Adrenal gland (tissue), 12 donors: ENCODE measurements around the gene THBD. TPM values are rescaled to one million over a fixed set of nuclear protein-coding genes. Genes with fewer than 3 reads are reported as not detected.

Experiments
- DNase-seq, 7 donors: peaks; one replicate each; pipeline ENCODE4 v3.0.0-alpha.2; 2019 to 2020
- H3K27ac ChIP-seq, 5 donors: fragments of 200-600 bp; sonication (generic) in 4 of 5; 1 replicate in 3 of 5; 2 replicates in 2 of 5; pipeline versions ENCODE4 v1.5.1 to v1.8.0; 2016 to 2020; ENCODE audit warnings: mild to moderate bottlenecking in 1 of 5
- H3K27me3 ChIP-seq: fragments of 200-600 bp; 2 replicates; pipeline ENCODE4 v1.8.0; 2021
- H3K36me3 ChIP-seq, 2 donors: fragments of 200-600 bp; replicated peaks in 1 of 2; 1 replicate in 1 of 2; 2 replicates in 1 of 2; pipeline versions ENCODE4 v1.5.1 to v1.8.0; 2018 to 2022
- H3K4me1 ChIP-seq, 2 donors: fragments of 200-600 bp; replicated peaks in 1 of 2; 1 replicate in 1 of 2; 2 replicates in 1 of 2; pipeline versions ENCODE4 v1.5.1 to v1.8.0; 2018 to 2021
- H3K4me3 ChIP-seq, 4 donors: fragments of 200-600 bp; sonication (generic) in 3 of 4; one replicate each; pipeline ENCODE4 v1.5.1; 2016 to 2018
- H3K9me3 ChIP-seq, 3 donors: fragments of 200-600 bp; sonication (generic) in 1 of 3; replicated peaks in 1 of 3; 1 replicate in 2 of 3; 2 replicates in 1 of 3; pipeline versions ENCODE4 v1.5.1 to v1.8.0; 2016 to 2021
- POLR2A ChIP-seq, 2 donors: fragments of 450-650 bp; IDR thresholded peaks; one replicate each; pipeline ENCODE4 v1.6.1; 2017; ENCODE audit warnings: antibody characterized with exemption in 2 of 2, mild to moderate bottlenecking in 2 of 2, moderate library complexity in 1 of 2
- WGBS, 4 donors: extraction: QIAGEN DNeasy Blood & Tissue Kit in 2 of 4; methylation state at CpG; one replicate each; pipeline versions ENCODE4 v1.1.5 to v1.1.7; 2013 to 2017; 5-methylcytosine and 5-hydroxymethylcytosine counted together
- intact Hi-C, 2 donors: fragments of 100-400 bp; cut with DNase I; formaldehyde crosslinking; loops; one replicate each; pipeline versions ENCODE4 v1.14.1 to v1.15.0; 2022 to 2023
- polyA plus RNA-seq, 3 donors: library from polyadenylated mRNA; stranded (reverse); fragments of 200-250 nt in 2 of 3; fragments of 350-450 nt in 1 of 3; fragmentation: Illumina TruSeq in 1 of 3; extraction: RNeasy Lipid Tissue Mini Kit (QIAGEN cat#74804) in 1 of 3; gene quantifications; one replicate each; pipeline ENCODE4 v1.2.3, GENCODE V29; 2013 to 2014
- total RNA-seq, 9 donors: library from RNA; depleted of rRNA in 4 of 9; stranded (reverse); fragments of >200 nt in 4 of 9; fragments of 120-200 nt in 1 of 9; fragmentation: NEBNext Ultra II Directional in 1 of 9; extraction: Animal tissue kit (Norgen Biotek cat#: 25700) in 1 of 9; gene quantifications; one replicate each; pipeline versions ENCODE4 v1.1.0 to v1.2.4, GENCODE V29; 2013 to 2023
- TF ChIP-seq, protein P1 (sequence below), 6 experiments: fragments of 450-650 bp in 4 of 6; fragments of 200-600 bp in 2 of 6; sonication (generic) in 1 of 6; IDR thresholded peaks; 1 replicate in 5 of 6; 2 replicates in 1 of 6; pipeline versions ENCODE4 v1.5.1 to v1.8.0; 2016 to 2021; ENCODE audit warnings: antibody characterized with exemption in 6 of 6, mild to moderate bottlenecking in 2 of 6, moderate library complexity in 1 of 6
- donor health status: healthy with polysubstance abuse.
- donor health status: Bipolar disorder and iron deficiency.
- donor health status: DM: yes; HTN: yes; CAD: no.
- donor health status: DM: no; HTN: no; CAD: no.
- donor health status: DM: no; HTN: no; CAD: no.
- donor health status: DM: yes; HTN: yes; CAD: no.

THBD gene
- total and polyA plus RNA-seq, 12 donors, result 1.2 to 58.0 (median 17.5) TPM

DNA sequence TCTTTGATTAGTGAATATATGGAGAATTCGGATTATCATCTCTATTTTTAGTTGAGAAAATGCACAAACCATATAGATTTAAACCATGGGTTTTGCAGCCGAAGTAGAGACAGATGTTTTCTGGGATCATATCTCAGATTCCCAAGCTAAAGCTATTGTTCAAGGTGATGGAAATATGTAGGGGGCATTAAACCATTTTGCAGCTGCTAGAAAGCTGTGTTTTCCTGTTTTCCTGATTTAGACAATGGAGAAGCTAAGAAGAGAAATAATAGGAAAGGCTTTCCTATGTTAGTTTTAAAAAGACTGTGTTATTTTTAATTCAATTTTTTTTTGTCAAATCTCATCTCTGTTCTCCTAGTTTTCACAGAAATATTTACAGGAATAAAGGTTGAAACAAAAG lies 30.5 kb upstream of the THBD start:
- H3K27me3 ChIP-seq, result no peaks in the 10 kb centered on the region
- H3K27ac ChIP-seq, result no peak overlapping the region
- H3K36me3 ChIP-seq, result no peaks in the 10 kb centered on the region
- no peak overlapping the region for H3K4me3 ChIP-seq
- TF ChIP-seq POLR2A (IDR thresholded peaks at IDR 0.05), result no peak
- TF ChIP-seq, protein P1, sequence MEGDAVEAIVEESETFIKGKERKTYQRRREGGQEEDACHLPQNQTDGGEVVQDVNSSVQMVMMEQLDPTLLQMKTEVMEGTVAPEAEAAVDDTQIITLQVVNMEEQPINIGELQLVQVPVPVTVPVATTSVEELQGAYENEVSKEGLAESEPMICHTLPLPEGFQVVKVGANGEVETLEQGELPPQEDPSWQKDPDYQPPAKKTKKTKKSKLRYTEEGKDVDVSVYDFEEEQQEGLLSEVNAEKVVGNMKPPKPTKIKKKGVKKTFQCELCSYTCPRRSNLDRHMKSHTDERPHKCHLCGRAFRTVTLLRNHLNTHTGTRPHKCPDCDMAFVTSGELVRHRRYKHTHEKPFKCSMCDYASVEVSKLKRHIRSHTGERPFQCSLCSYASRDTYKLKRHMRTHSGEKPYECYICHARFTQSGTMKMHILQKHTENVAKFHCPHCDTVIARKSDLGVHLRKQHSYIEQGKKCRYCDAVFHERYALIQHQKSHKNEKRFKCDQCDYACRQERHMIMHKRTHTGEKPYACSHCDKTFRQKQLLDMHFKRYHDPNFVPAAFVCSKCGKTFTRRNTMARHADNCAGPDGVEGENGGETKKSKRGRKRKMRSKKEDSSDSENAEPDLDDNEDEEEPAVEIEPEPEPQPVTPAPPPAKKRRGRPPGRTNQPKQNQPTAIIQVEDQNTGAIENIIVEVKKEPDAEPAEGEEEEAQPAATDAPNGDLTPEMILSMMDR (IDR thresholded peaks at IDR 0.05), result no peak
- H3K4me1 ChIP-seq, result peaks cover 0 to 4% of the 10 kb centered on the region in 2 donors
- no peaks in the 10 kb centered on the region for H3K9me3 ChIP-seq
- 75 to 79% (median 77%) methylated on average over 2 of the region's 2 CpGs for WGBS, 4 donors
- no peak for DNase-seq
- intact Hi-C loops, result no loop called here

DNA sequence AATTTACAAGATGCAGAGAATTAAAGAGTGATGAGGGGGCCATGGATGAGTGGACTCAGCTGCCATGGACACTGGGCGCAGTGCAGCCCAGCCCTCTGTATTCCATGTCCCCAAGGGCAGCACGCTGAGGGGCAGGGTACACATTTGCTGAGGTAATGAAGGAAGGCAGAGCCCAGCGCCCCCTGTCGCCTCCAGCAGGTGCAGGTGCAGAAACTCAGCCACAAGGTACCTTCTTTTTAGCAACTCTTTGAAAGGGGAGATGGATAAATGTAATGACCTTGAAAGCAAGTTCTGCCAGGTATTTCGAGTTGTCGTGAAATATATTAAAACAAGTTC lies 29.5 kb upstream of the THBD start:
- intact Hi-C loops, result no loop called here
- H3K27ac ChIP-seq, result no peak overlapping the region
- H3K4me1 ChIP-seq, result peaks cover 0 to 4% of the 10 kb centered on the region in 2 donors
- no peak for TF ChIP-seq POLR2A (IDR thresholded peaks at IDR 0.05)
- TF ChIP-seq, protein P1 (IDR thresholded peaks at IDR 0.05), result no peak
- no peaks in the 10 kb centered on the region for H3K36me3 ChIP-seq
- H3K27me3 ChIP-seq, result no peaks in the 10 kb centered on the region
- WGBS, 4 donors, result 66 to 80% (median 71%) methylated on average over 6 of the region's 6 CpGs
- no peak for DNase-seq
- H3K9me3 ChIP-seq, result no peaks in the 10 kb centered on the region
- H3K4me3 ChIP-seq, result no peak overlapping the region

DNA sequence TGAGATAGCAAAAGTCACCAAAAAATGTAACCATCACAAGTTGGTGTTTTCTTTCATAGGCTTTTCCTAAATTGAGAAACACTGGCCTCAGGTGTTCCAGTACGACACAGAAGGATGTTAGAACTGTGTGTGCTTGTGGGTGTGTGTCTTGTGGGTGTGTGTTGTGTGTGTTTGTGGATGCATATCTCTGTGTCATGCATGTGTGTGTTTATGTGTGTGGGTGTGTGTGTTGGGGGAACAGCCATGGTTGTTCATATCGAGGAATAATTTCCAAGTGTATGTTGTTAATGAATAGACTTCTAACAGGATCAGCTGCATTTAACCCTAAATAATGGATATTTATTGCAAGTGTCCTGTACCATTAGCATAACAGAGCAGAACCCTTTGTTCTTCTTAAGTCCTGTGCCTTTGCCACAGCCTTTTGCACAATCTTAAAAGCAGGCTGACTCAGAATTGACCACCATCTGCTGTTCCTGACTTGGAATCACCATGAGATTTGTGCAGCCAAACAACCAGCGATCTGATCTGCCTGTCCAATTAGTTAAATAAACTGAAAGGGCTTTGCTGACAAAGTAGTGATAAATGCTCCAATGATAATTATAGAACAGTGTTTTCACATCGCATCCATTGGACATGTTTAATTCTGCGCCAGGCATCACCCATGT lies 29.0 kb upstream of the THBD start:
- H3K4me3 ChIP-seq, result no peak overlapping the region
- no peaks in the 10 kb centered on the region for H3K36me3 ChIP-seq
- DNase-seq, result no peak
- H3K4me1 ChIP-seq, result peaks cover 0 to 4% of the 10 kb centered on the region in 2 donors
- intact Hi-C loops, result no loop called here
- no peaks in the 10 kb centered on the region for H3K27me3 ChIP-seq
- no peaks in the 10 kb centered on the region for H3K9me3 ChIP-seq
- no peak overlapping the region for H3K27ac ChIP-seq
- no peak for TF ChIP-seq POLR2A (IDR thresholded peaks at IDR 0.05)
- WGBS, 4 donors, result 73 to 79% (median 75%) methylated on average over 5 of the region's 5 CpGs

DNA sequence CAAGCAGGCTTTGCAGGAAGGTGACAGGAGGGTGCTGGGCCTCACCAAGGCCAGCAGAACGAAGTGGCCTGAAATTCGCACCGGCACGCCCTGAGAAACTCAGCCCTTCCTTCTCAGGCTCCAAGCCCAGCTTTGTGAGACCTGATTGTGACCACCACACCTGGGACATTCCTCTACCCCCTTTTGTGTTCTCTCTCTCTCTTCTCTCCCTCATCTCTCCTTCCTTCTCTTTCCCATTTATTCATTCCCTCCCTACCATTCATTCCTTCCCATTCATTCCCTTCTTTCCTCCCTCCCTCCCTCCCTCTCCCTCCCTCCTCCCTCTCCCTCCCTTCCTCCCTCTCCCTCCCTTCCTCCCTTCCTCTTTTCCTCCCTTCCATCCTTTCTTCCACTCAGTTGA lies 27.8 kb upstream of the THBD start:
- H3K9me3 ChIP-seq, result no peaks in the 10 kb centered on the region
- no peak for TF ChIP-seq POLR2A (IDR thresholded peaks at IDR 0.05)
- TF ChIP-seq, protein P1 (IDR thresholded peaks at IDR 0.05), result no peak
- DNase-seq, result no peak
- H3K27me3 ChIP-seq, result no peaks in the 10 kb centered on the region
- H3K4me3 ChIP-seq, result no peak overlapping the region
- peaks cover 0 to 4% of the 10 kb centered on the region in 2 donors for H3K4me1 ChIP-seq
- WGBS, 4 donors, result 80 to 91% (median 86%) methylated on average over 4 of the region's 4 CpGs
- H3K36me3 ChIP-seq, result no peaks in the 10 kb centered on the region
- intact Hi-C loops, result no loop called here
- no peak overlapping the region for H3K27ac ChIP-seq

DNA sequence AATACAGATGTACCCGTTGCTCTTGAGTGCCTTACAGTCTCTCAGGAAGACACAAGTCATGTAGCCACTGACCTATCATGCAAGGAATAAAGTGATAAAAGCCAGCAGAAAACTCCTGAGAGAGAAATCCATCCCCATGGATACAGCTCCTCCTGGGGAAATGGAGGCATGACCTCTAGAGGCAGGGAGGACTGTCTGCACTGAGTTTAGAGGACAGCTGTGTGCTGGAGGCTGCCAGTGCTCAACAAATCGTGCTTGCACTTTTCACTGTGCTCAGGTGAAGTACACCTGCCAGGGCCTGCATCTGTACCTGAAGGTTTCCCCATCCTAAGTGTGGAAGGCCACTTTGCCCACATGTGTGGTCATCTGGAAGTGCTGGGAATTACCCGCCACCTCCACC lies 24.6 kb upstream of the THBD start:
- no peak for DNase-seq
- 82 to 90% (median 84%) methylated on average over 2 to 3 of the region's 3 CpGs for WGBS, 4 donors
- TF ChIP-seq POLR2A (IDR thresholded peaks at IDR 0.05), result no peak
- TF ChIP-seq, protein P1 (IDR thresholded peaks at IDR 0.05), result no peak
- peaks cover 0 to 2% of the 10 kb centered on the region in 2 donors for H3K4me1 ChIP-seq
- H3K4me3 ChIP-seq, result no peak overlapping the region
- H3K27ac ChIP-seq, result no peak overlapping the region
- intact Hi-C loops, result no loop called here
- no peaks in the 10 kb centered on the region for H3K36me3 ChIP-seq
- no peaks in the 10 kb centered on the region for H3K9me3 ChIP-seq
- H3K27me3 ChIP-seq, result no peaks in the 10 kb centered on the region
